HepG2 (cell line): Measurements from ENCODE around the gene ZNF281. TPM values are rescaled to one million over a fixed set of nuclear protein-coding genes. Genes with fewer than 3 reads are reported as not detected.

Experiments used
- E2F1 ChIP-seq: sonication (generic); formaldehyde crosslinking; IDR thresholded peaks from 2 replicates; pipeline ENCODE4 v1.5.0; 2020; ENCODE audit warnings: missing genetic modification reagents
- ELF4 ChIP-seq: sonication (generic); formaldehyde crosslinking; IDR thresholded peaks from 2 replicates; pipeline ENCODE4 v1.5.0; 2020; ENCODE audit warnings: missing genetic modification reagents, mild to moderate bottlenecking, moderate library complexity, borderline replicate concordance
- KLF6 ChIP-seq: IDR thresholded peaks from 2 replicates; pipeline ENCODE4 v1.8.0; 2016; ENCODE audit warnings: missing biosample characterization, missing genetic modification reagents
- MAFG ChIP-seq: sonication (generic); formaldehyde crosslinking; IDR thresholded peaks from 2 replicates; pipeline ENCODE4 v1.5.1; 2020; ENCODE audit warnings: mild to moderate bottlenecking, missing genetic modification reagents
- NFIC ChIP-seq: IDR thresholded peaks from 2 replicates; pipeline ENCODE4 v1.6.1; 2012; ENCODE audit warnings: mild to moderate bottlenecking, low read length, inconsistent platforms
- NFYB ChIP-seq: sonication (generic); formaldehyde crosslinking; IDR thresholded peaks from 2 replicates; pipeline ENCODE4 v1.4.0; 2020; ENCODE audit warnings: missing genetic modification reagents
- PHB2 ChIP-seq: fragments of 450-650 bp; IDR thresholded peaks from 2 replicates; pipeline ENCODE4 v1.6.1; 2018; ENCODE audit not compliant: partially characterized antibody
- RARA ChIP-seq: IDR thresholded peaks from 2 replicates; pipeline ENCODE4 v1.6.1; 2016; ENCODE audit warnings: missing genetic modification reagents, missing compliant biosample characterization
- SALL2 ChIP-seq: sonication (generic); formaldehyde crosslinking; IDR thresholded peaks from 2 replicates; pipeline ENCODE4 v1.8.1; 2023; ENCODE audit warnings: mild to moderate bottlenecking, missing genetic modification reagents, inconsistent platforms
- SAP130 ChIP-seq: IDR thresholded peaks from 2 replicates; pipeline ENCODE4 v1.6.1; 2016; ENCODE audit warnings: low read depth
- ZBTB10 ChIP-seq: sonication (generic); formaldehyde crosslinking; IDR thresholded peaks from 2 replicates; pipeline ENCODE4 v1.4.0; 2020; ENCODE audit warnings: missing genetic modification reagents, borderline replicate concordance
- ZNF468 ChIP-seq: sonication (generic); formaldehyde crosslinking; IDR thresholded peaks from 2 replicates; pipeline ENCODE4 v1.8.0; 2022; ENCODE audit warnings: mild to moderate bottlenecking, moderate library complexity, missing genetic modification reagents
- ZNF567 ChIP-seq: sonication (generic); formaldehyde crosslinking; IDR thresholded peaks from 2 replicates; pipeline ENCODE4 v1.8.1; 2023; ENCODE audit warnings: mild to moderate bottlenecking, missing genetic modification reagents, borderline replicate concordance
- ZNF570 ChIP-seq: sonication (generic); formaldehyde crosslinking; IDR thresholded peaks from 2 replicates; pipeline ENCODE4 v1.4.0; 2020; ENCODE audit warnings: mild to moderate bottlenecking, missing genetic modification reagents, borderline replicate concordance
- ZNF761 ChIP-seq: sonication (generic); formaldehyde crosslinking; conservative IDR thresholded peaks from 2 replicates; pipeline ENCODE4 v1.4.0; 2020; ENCODE audit warnings: mild to moderate bottlenecking, missing genetic modification reagents
- ZNF782 ChIP-seq: sonication (generic); formaldehyde crosslinking; IDR thresholded peaks from 2 replicates; pipeline ENCODE4 v1.4.0; 2020; ENCODE audit warnings: missing genetic modification reagents, mild to moderate bottlenecking, borderline replicate concordance
- polyA plus RNA-seq, 8 experiments: library from polyadenylated mRNA; depleted of rRNA in 3 of 8; stranded (reverse) in 7 of 8; unstranded in 1 of 8; fragments of >200 nt; fragmentation: Illumina TruSeq in 4 of 8; extraction: Trizol in 4 of 8; gene quantifications; 2 replicates each; pipeline versions ENCODE4 v1.2.1 to v1.2.3, GENCODE V29; 2011 to 2016; ENCODE audit warnings: low read depth in 4 of 8, missing spikeins in 1 of 8, mixed read lengths in 1 of 8; ENCODE audit not compliant: insufficient read depth in 1 of 8
- total RNA-seq, 5 experiments: library from RNA; depleted of rRNA; stranded (reverse); fragments of >200 nt; fragmentation: Illumina TruSeq; extraction: Trizol; gene quantifications; 2 replicates each; pipeline ENCODE4 v1.2.3, GENCODE V29; 2016; ENCODE audit warnings: low read depth in 1 of 5
- TF ChIP-seq, protein P1 (sequence below): sonication (generic); formaldehyde crosslinking; IDR thresholded peaks from 2 replicates; pipeline ENCODE4 v1.8.1; 2023; ENCODE audit warnings: missing genetic modification reagents, inconsistent platforms, borderline replicate concordance
- TF ChIP-seq, protein P2 (sequence below): sonication (generic); formaldehyde crosslinking; IDR thresholded peaks from 2 replicates; pipeline ENCODE4 v1.4.0; 2020; ENCODE audit warnings: low read depth, missing genetic modification reagents

The ZNF281 gene
- total and polyA plus RNA-seq, 2 of the 13 experiments (the other 11 are each of a cell fraction or from before 2014, with no cell fraction given) = 7.7 to 20.6 TPM

- TF ChIP-seq ZNF567 (CRISPR knock-in tag) (no peak), E2F1 (no peak), ZBTB10 (CRISPR knock-in tag) (no peak), NFIC (peak; percentile 65; the same call in 1 of the 2 replicates), SAP130 (0 out of 2 replicates have a peak, but pooled peaks have one; percentile 22), ZNF761 (CRISPR knock-in tag) (no peak), MAFG (CRISPR knock-in tag) (no peak), SALL2 (CRISPR knock-in tag) (no peak), RARA (0 out of 2 replicates have a peak, but pooled peaks have one; percentile 37), ZNF468 (no peak), ZNF570 (no peak), KLF6 (CRISPR knock-in tag) (no peak), NFYB (CRISPR knock-in tag) (no peak), PHB2 (no peak), ZNF782 (no peak), ELF4 (no peak)
- TF ChIP-seq, protein P1, sequence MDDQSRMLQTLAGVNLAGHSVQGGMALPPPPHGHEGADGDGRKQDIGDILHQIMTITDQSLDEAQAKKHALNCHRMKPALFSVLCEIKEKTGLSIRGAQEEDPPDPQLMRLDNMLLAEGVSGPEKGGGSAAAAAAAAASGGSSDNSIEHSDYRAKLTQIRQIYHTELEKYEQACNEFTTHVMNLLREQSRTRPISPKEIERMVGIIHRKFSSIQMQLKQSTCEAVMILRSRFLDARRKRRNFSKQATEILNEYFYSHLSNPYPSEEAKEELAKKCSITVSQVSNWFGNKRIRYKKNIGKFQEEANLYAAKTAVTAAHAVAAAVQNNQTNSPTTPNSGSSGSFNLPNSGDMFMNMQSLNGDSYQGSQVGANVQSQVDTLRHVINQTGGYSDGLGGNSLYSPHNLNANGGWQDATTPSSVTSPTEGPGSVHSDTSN = 0 out of 2 replicates have a peak, but pooled peaks have one; percentile 42
- TF ChIP-seq, protein P2, sequence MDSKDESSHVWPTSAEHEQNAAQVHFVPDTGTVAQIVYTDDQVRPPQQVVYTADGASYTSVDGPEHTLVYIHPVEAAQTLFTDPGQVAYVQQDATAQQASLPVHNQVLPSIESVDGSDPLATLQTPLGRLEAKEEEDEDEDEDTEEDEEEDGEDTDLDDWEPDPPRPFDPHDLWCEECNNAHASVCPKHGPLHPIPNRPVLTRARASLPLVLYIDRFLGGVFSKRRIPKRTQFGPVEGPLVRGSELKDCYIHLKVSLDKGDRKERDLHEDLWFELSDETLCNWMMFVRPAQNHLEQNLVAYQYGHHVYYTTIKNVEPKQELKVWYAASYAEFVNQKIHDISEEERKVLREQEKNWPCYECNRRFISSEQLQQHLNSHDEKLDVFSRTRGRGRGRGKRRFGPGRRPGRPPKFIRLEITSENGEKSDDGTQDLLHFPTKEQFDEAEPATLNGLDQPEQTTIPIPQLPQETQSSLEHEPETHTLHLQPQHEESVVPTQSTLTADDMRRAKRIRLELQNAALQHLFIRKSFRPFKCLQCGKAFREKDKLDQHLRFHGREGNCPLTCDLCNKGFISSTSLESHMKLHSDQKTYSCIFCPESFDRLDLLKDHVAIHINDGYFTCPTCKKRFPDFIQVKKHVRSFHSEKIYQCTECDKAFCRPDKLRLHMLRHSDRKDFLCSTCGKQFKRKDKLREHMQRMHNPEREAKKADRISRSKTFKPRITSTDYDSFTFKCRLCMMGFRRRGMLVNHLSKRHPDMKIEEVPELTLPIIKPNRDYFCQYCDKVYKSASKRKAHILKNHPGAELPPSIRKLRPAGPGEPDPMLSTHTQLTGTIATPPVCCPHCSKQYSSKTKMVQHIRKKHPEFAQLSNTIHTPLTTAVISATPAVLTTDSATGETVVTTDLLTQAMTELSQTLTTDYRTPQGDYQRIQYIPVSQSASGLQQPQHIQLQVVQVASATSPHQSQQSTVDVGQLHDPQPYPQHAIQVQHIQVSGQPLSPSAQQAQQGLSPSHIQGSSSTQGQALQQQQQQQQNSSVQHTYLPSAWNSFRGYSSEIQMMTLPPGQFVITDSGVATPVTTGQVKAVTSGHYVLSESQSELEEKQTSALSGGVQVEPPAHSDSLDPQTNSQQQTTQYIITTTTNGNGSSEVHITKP (CRISPR knock-in tag) = no peak
These were observed 29.2 kb downstream of the ZNF281 start (continued) for GRCh38 chr1:200380589-200381021.
